HG03060 (cell line): ENCODE data around the gene PLOD2.

Experiments
- ATAC-seq: cut with Tn5 transposase; IDR thresholded peaks from one replicate; pipeline ENCODE4 v1.9.1; 2021; ENCODE audit warnings: low read depth, moderate number of reproducible peaks; ENCODE audit not compliant: unreplicated experiment

Gene PLOD2

GRCh38 chr3:146166826-146167225 is 5.8 kb upstream of the PLOD2 start:
- ATAC-seq, result no peak

GRCh38 chr3:146166415-146166821 is 5.4 kb upstream of the PLOD2 start:
- no peak for ATAC-seq

- no peak for ATAC-seq
Measured at GRCh38 chr3:146165877-146166276, 4.9 kb upstream of the PLOD2 start.

GRCh38 chr3:146164971-146165769 is 4.2 kb upstream of the PLOD2 start:
- ATAC-seq, result no peak

GRCh38 chr3:146164506-146164905 is 3.5 kb upstream of the PLOD2 start:
- ATAC-seq, result no peak

- ATAC-seq, result no peak
Measured at GRCh38 chr3:146164071-146164470, 3.1 kb upstream of the PLOD2 start.

- ATAC-seq, result no peak
Measured at GRCh38 chr3:146163584-146163983, 2.6 kb upstream of the PLOD2 start.

- ATAC-seq, result no peak
Measured at GRCh38 chr3:146162561-146162960, 1.6 kb upstream of the PLOD2 start.

GRCh38 chr3:146161663-146162002 is 649 bp upstream of the PLOD2 start:
- no peak for ATAC-seq

GRCh38 chr3:146160321-146160963 is 542 bp downstream of the PLOD2 start:
- ATAC-seq, result no peak

- ATAC-seq, result no peak
Measured at GRCh38 chr3:146159616-146160320, 1.2 kb downstream of the PLOD2 start.

GRCh38 chr3:146159037-146159436 is 1.9 kb downstream of the PLOD2 start:
- ATAC-seq, result no peak

GRCh38 chr3:146157325-146158060 is 3.5 kb downstream of the PLOD2 start:
- ATAC-seq, result no peak

- no peak for ATAC-seq
Measured at GRCh38 chr3:146156666-146157314, 4.2 kb downstream of the PLOD2 start.

- ATAC-seq, result no peak
Measured at GRCh38 chr3:146156095-146156494, 4.9 kb downstream of the PLOD2 start.

- ATAC-seq, result no peak
Measured at GRCh38 chr3:146154995-146155394, 6.0 kb downstream of the PLOD2 start.

- no peak for ATAC-seq
Measured at GRCh38 chr3:146154316-146154715, 6.7 kb downstream of the PLOD2 start.

GRCh38 chr3:146153429-146153828 is 7.6 kb downstream of the PLOD2 start:
- ATAC-seq, result no peak

- ATAC-seq, result no peak
Measured at GRCh38 chr3:146152834-146153233, 8.2 kb downstream of the PLOD2 start.

- ATAC-seq, result no peak
Measured at GRCh38 chr3:146148468-146148931, 12.5 kb downstream of the PLOD2 start.
